WTC11 (cell line): ENCODE results near the gene SH3BP2.

ENCODE experiments used
- CTCF ChIP-seq: fragments of 200-600 bp; IDR thresholded peaks from 2 replicates; pipeline ENCODE4 v1.8.0; 2022; ENCODE audit warnings: antibody characterized with exemption
- ESRRA ChIP-seq: sonication (generic); formaldehyde crosslinking; IDR thresholded peaks from 2 replicates; pipeline ENCODE4 v1.8.1; 2022; ENCODE audit warnings: mild to moderate bottlenecking, missing genetic modification reagents, borderline replicate concordance
- GABPB1 ChIP-seq: sonication (generic); formaldehyde crosslinking; IDR thresholded peaks from 2 replicates; pipeline ENCODE4 v1.8.1; 2023; ENCODE audit warnings: mild to moderate bottlenecking, missing genetic modification reagents
- MAX ChIP-seq: sonication (generic); formaldehyde crosslinking; IDR thresholded peaks from 2 replicates; pipeline ENCODE4 v1.8.0; 2022; ENCODE audit warnings: mild to moderate bottlenecking, missing genetic modification reagents

- TF ChIP-seq CTCF (no peak), ESRRA (CRISPR knock-in tag) (no peak), MAX (no peak), GABPB1 (CRISPR knock-in tag) (no peak)
These were observed 56.6 kb downstream of the SH3BP2 start for GRCh38 chr4:2849267-2850152.
